Loucy (cell line): ENCODE results near the gene PTPRN2.

ENCODE experiments used
- EZH2phosphoT487 ChIP-seq: fragments of 200-600 bp; IDR thresholded peaks from 2 replicates; pipeline ENCODE4 v1.6.1; 2018; ENCODE audit warnings: antibody characterized with exemption, mild to moderate bottlenecking, moderate library complexity, borderline replicate concordance
- TF ChIP-seq, protein P1 (sequence below): fragments of 200-600 bp; sonication (generic); conservative IDR thresholded peaks from 2 replicates; pipeline ENCODE4 v1.5.1; 2014; ENCODE audit warnings: mild to moderate bottlenecking, antibody characterized with exemption, low read length

DNA sequence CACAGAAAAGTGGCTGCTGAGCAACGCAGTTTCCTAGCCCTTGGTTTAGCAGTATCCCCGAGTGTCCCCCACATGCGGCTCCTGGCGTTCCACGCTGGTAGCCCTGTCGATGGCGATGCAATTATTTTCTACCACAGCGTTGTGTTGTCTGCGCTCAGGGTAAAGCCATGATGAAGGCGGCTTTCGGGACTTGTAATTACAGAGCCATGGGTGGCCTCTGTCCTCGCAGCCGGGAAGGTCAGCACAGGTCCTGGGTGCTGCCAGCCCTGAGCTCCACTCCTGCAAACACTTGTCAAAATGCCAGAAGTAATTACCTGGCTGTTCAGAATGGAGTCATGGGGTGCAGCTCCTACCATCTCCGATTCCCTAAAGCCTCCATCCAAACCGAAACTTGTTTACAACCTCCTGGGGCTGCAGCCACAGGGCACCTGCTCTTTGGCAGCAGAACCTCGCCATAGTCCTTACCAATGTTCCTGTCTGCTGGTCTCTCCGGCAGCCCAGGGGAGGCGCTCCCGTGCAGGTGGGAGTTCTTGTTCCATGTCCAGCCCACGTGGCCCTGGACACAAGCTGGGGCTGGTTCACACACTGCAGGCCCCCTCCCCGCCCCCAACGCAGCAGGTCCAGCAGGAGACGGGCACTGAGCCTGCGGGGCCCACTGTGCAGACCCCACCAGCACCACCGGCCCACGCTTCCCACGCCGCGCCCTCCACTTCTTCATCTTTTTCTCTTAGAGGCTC, 512.6 kb downstream of the PTPRN2 start:
- TF ChIP-seq, protein P1, sequence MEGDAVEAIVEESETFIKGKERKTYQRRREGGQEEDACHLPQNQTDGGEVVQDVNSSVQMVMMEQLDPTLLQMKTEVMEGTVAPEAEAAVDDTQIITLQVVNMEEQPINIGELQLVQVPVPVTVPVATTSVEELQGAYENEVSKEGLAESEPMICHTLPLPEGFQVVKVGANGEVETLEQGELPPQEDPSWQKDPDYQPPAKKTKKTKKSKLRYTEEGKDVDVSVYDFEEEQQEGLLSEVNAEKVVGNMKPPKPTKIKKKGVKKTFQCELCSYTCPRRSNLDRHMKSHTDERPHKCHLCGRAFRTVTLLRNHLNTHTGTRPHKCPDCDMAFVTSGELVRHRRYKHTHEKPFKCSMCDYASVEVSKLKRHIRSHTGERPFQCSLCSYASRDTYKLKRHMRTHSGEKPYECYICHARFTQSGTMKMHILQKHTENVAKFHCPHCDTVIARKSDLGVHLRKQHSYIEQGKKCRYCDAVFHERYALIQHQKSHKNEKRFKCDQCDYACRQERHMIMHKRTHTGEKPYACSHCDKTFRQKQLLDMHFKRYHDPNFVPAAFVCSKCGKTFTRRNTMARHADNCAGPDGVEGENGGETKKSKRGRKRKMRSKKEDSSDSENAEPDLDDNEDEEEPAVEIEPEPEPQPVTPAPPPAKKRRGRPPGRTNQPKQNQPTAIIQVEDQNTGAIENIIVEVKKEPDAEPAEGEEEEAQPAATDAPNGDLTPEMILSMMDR: no peak
- TF ChIP-seq EZH2phosphoT487: no peak
